Measurements from ENCODE around the gene TNS1.

Gene TNS1

GRCh38 chr2:217928324-217929181 is 74.2 kb downstream of the TNS1 start:
- DNase-seq: no peak

- no peak for DNase-seq
Observed at GRCh38 chr2:217927601-217928323, 75.0 kb downstream of the TNS1 start.

GRCh38 chr2:217926801-217927200 is 76.0 kb downstream of the TNS1 start:
- DNase-seq: no peak

- no peak for DNase-seq
Observed at GRCh38 chr2:217924346-217924901, 78.4 kb downstream of the TNS1 start.

DNA sequence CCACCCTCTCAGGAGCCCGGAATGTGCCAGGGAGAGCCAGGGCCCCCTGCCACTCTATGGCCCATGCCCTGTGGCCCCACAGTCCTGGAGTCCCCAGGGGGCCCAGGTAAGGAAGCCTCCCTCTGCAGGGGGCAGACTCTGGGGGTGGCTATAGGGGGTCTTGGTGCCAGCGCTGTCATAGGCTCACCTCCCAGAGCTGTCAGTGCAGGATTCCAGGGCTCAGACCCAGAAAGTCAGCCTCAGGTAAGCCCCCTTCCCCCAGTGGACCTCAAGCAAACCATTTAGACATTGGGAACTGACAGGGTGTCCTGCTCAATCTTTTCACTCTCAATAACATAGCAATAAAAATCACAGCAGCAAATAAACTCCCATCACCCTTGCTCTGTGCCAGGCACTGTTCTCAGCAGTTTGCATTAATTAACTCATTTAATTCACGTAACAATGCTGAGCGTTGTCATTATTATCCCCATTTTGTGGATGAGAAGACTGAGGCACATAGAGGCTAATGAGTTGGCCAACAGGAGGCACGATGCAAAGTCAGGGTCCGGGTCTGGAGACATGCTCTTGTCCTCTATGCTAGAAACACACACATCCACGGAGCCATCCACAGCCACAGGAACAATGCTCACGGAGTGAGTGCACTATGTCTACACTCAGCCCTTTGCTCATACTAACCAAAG is 79.6 kb downstream of the TNS1 start:
- DNase-seq: no peak

DNA sequence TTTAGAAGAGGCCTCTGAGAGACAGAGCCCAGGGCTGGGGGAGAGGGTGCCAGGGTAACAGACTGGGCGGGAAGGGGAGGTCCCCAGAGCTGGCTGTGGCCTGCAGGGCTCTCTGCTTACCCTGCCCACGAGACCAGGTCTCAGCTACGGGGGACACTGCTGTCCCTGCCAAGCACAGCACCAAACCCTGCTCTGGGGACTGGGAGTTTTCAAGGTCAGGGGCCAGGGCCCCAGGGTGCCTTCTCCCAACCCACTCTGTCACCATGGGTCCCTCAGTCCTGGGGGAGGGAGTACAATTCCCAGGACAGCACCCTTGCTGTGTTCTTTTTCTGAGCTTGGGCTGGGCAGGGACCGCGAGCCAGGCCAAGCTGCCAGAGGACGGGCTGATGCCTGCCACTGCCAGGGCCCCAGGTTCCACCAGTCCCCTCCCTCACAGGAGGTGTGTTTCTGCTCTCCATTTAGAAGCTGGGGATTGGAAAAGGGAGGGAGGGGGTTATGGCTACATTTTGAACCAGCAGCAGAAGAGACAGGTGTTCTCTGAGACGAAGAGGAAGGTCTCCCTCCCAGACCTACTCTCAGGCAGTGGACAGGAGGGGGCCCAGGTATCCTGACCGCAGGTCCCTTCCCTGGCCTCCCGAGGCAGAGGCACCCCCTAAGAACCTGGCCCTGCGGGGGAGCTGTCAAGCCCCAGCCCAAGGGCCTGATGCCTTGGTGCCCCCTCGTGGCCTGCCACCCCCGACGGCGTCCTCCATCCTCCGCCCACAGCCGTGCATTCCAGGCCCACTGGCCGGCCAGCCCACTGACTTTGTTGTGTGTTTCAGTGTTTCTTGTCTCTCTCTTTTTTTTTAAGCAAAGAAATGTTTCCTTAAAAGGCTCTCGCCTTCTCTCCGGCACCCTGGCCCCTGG is 80.4 kb downstream of the TNS1 start:
- DNase-seq: no peak

GRCh38 chr2:217920879-217921603 is 81.8 kb downstream of the TNS1 start:
- no peak for DNase-seq

DNA sequence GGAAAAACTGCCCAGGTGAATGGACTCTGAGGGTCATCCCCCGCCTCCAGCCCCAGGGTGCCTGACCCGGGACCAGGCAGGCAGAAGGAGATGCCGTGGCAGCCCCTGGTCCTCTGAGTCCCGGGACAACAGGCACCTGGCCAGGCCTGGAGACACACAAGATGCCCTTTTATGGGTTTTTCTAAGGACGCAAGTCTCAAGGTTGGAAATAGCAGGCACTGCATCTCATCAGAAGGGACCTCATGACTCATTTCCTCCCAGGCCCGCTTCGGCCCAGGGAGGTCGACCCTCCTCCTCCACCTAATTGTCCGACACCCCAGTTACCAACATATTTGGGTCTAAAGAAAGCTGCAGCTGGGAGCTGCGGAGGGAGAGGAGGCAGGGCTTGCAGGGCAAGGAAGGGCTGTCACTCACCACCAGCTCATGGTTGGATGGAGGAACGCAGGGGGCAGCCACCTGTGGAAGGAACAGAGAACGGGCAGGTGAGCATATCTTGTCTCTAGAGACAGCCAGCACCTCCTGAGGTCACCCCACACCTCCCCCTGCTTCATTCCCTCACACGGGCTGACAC is 82.9 kb downstream of the TNS1 start:
- no peak for DNase-seq

DNA sequence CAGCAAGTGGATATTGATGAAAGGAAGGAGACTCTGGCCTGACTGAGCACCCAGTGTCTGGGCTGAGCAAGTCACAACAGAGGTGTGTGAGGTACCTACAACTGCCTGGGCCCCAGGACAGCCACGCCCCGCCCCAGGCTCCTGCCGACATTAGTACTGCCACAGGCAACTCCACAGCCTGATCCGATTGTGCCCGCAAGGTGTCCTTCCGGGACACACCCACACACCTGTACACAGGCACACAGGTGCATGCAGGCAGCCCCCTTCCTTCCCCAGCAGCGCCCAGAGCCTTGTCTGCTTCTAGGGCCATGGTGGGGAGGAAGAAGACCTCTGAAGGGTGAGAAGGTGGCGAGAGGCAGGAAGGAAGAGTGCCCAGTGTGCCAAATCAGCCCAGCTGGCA is 83.6 kb downstream of the TNS1 start:
- DNase-seq: no peak

GRCh38 chr2:217918308-217919024 is 84.3 kb downstream of the TNS1 start:
- DNase-seq: no peak

GRCh38 chr2:217916504-217917254 is 86.1 kb downstream of the TNS1 start:
- no peak for DNase-seq

GRCh38 chr2:217915706-217916105 is 87.1 kb downstream of the TNS1 start:
- DNase-seq: no peak

- DNase-seq: no peak
Observed at GRCh38 chr2:217914878-217915277, 87.9 kb downstream of the TNS1 start.

GRCh38 chr2:217914078-217914477 is 88.7 kb downstream of the TNS1 start:
- DNase-seq: no peak

DNA sequence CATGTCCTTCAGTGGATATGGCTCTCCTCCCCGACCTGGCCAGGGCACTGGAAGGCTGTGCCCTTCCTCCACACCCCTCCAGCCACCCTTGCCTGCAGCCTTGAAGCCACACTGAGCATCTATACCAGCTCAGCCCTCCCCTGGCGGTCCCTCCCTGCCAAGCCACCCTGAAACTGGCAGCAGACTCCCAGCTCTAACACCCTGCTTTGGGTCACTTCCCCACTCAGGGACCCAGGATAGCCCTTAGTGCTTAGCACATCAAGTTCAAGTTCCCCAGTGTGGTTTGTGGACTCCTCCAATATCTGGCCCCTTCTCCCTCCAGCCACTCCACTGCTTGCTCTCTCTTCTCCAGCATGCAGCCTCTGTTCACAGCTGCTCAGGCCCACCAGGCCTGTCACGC is 89.4 kb downstream of the TNS1 start:
- no peak for DNase-seq

- DNase-seq: no peak
Observed at GRCh38 chr2:217912098-217913024, 90.4 kb downstream of the TNS1 start.

GRCh38 chr2:217911283-217912097 is 91.3 kb downstream of the TNS1 start:
- no peak for DNase-seq

- no peak for DNase-seq
Observed at GRCh38 chr2:217910875-217911212, 92.0 kb downstream of the TNS1 start.
